BJ (cell line): Measurements from ENCODE around the gene ZFAND3. TPM values are rescaled to one million over a fixed set of nuclear protein-coding genes. Genes with fewer than 3 reads are reported as not detected.

Experiments used
- CTCF ChIA-PET: fragments of 350-600 bp; formaldehyde crosslinking; extraction: SDS; loops from one replicate; lab custom pipeline; 2021; ENCODE audit warnings: antibody characterized with exemption, inconsistent platforms; lab: Yijun Ruan, JAX
- POLR2A ChIA-PET: fragments of 300-600 bp; sonication (Branson Sonifier 250); formaldehyde crosslinking; extraction: SDS; loops from one replicate; lab custom pipeline; 2021; ENCODE audit warnings: antibody characterized with exemption; lab: Charles Lee
- DNase-seq: peaks from one replicate; pipeline ENCODE4 v3.0.0-alpha.2; 2011; ENCODE audit warnings: low read depth
- H3K27me3 ChIP-seq: 2 replicates; pipeline ENCODE4 v1.6.0; 2011; ENCODE audit warnings: low read length; ENCODE audit not compliant: control insufficient read depth, insufficient read depth
- H3K36me3 ChIP-seq: 2 replicates; pipeline ENCODE4 v1.5.1; 2011; ENCODE audit warnings: low read length; ENCODE audit not compliant: control insufficient read depth, insufficient read depth
- H3K4me3 ChIP-seq: 2 replicates; pipeline ENCODE4 v1.5.1; 2011; ENCODE audit warnings: low read depth, mild to moderate bottlenecking, control low read depth, low read length
- polyA plus RNA-seq: library from polyadenylated mRNA; depleted of rRNA; stranded (reverse); fragments of >200 nt; gene quantifications from 2 replicates; pipeline ENCODE4 v1.2.3, GENCODE V29; 2011; rRNA removed
- small RNA-seq: library from RNA; depleted of rRNA; stranded (forward); fragments of <200 nt; gene quantifications from one replicate; pipeline ENCODE3, GENCODE V24; 2012; ENCODE audit warnings: low replicate concordance, low read depth; ENCODE audit not compliant: insufficient read length
- TF ChIP-seq, protein P1 (sequence below): IDR thresholded peaks from 2 replicates; pipeline ENCODE4 v1.5.1; 2011; ENCODE audit warnings: low read depth, mild to moderate bottlenecking, control low read depth, inconsistent platforms, low read length, moderate library complexity; ENCODE audit not compliant: insufficient read depth

The ZFAND3 gene
- polyA plus RNA-seq, 1 experiment: 15.5 TPM

DNA sequence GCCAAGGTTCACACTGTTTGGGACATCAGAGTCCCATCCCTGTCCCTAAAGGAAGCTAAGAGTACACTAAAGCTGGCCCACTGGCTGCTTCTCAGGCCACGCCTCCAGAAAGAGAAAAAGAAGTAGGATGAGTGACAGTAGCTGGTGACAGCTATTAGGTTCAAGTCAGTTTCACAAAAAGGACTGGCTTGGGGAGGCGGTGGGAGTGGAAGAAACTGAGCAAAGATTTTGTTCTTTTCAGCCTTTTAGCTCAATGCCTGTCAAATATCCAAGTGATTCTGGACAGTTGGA is 374.7 kb downstream of the ZFAND3 start:
- H3K27me3 ChIP-seq: no peaks in the 10 kb centered on the region
- ChIA-PET POLR2A (no interaction called here), CTCF (no interaction called here)
- TF ChIP-seq, protein P1, sequence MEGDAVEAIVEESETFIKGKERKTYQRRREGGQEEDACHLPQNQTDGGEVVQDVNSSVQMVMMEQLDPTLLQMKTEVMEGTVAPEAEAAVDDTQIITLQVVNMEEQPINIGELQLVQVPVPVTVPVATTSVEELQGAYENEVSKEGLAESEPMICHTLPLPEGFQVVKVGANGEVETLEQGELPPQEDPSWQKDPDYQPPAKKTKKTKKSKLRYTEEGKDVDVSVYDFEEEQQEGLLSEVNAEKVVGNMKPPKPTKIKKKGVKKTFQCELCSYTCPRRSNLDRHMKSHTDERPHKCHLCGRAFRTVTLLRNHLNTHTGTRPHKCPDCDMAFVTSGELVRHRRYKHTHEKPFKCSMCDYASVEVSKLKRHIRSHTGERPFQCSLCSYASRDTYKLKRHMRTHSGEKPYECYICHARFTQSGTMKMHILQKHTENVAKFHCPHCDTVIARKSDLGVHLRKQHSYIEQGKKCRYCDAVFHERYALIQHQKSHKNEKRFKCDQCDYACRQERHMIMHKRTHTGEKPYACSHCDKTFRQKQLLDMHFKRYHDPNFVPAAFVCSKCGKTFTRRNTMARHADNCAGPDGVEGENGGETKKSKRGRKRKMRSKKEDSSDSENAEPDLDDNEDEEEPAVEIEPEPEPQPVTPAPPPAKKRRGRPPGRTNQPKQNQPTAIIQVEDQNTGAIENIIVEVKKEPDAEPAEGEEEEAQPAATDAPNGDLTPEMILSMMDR: no peak
- H3K36me3 ChIP-seq: peaks cover 4% of the 10 kb centered on the region
- H3K4me3 ChIP-seq: no peak overlapping the region
- DNase-seq: no peak

GRCh38 chr6:38194589-38194988 is 375.1 kb downstream of the ZFAND3 start:
- CTCF ChIA-PET: no interaction called here
- TF ChIP-seq, protein P1: no peak
- Histone ChIP-seq H3K27me3 (no peaks in the 10 kb centered on the region), H3K36me3 (peaks cover 4% of the 10 kb centered on the region), H3K4me3 (no peak overlapping the region)
- POLR2A ChIA-PET: no interaction called here
- no peak for DNase-seq

- POLR2A ChIA-PET: no interaction called here
Observed at GRCh38 chr6:38195113-38195635, 375.6 kb downstream of the ZFAND3 start.

GRCh38 chr6:38198219-38198618 is 378.7 kb downstream of the ZFAND3 start:
- ChIA-PET CTCF (no interaction called here), POLR2A (no interaction called here)
- TF ChIP-seq, protein P1: no peak
- no peak for DNase-seq
- H3K36me3 ChIP-seq: peaks cover 2% of the 10 kb centered on the region; the same call in 1 of the 2 replicates
- no peak overlapping the region for H3K4me3 ChIP-seq
- no peaks in the 10 kb centered on the region for H3K27me3 ChIP-seq

More at GRCh38 chr6:38195113-38195635, 375.6 kb downstream of the ZFAND3 start:
- TF ChIP-seq, protein P1: no peak
- DNase-seq: no peak
- CTCF ChIA-PET: no interaction called here
- no peak overlapping the region for H3K4me3 ChIP-seq
- peaks cover 4% of the 10 kb centered on the region for H3K36me3 ChIP-seq
- H3K27me3 ChIP-seq: no peaks in the 10 kb centered on the region

Small RNA genes within 50 kb of the gene (small RNA-seq; reads per million reads assigned to genes)
- not detected for gene RN7SL285P
- gene RNU1-87P: not detected

Other genes starting within 250 kb of the ZFAND3 start
- gene MDGA1, start 121.8 kb upstream of the ZFAND3 start, polyA plus RNA-seq: 1.5 and 2.9 TPM in 2 replicates